ENCODE measurements around the gene MGAT3.

DNA sequence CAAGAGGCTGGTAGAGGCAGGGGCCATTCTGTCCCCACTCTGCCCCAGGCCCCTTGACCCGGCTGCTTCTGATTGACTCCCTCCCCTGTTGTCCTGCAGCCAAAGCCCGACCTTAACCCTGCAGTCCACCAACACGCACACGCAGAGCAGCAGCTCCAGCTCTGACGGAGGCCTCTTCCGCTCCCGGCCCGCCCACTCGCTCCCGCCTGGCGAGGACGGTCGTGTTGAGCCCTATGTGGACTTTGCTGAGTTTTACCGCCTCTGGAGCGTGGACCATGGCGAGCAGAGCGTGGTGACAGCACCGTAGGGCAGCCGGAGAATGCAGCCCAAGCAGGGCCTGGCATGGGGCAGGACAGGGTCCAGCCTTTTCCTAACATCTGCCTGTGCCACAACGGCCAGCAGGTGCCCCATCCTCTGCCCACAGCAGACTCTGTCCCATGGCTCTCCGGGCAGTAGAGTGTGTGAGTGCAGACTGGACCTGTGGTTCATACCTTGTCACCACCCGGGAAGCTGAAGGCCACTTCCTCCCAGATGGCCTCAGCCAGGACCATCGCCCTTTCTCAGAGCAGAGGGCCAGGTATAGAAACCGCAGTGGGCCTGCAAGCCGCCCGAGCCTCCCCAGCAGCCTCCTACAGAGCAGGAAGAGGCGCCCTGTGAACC lies 26.8 kb upstream of the MGAT3 start:
- TF ChIP-seq, protein P1, sequence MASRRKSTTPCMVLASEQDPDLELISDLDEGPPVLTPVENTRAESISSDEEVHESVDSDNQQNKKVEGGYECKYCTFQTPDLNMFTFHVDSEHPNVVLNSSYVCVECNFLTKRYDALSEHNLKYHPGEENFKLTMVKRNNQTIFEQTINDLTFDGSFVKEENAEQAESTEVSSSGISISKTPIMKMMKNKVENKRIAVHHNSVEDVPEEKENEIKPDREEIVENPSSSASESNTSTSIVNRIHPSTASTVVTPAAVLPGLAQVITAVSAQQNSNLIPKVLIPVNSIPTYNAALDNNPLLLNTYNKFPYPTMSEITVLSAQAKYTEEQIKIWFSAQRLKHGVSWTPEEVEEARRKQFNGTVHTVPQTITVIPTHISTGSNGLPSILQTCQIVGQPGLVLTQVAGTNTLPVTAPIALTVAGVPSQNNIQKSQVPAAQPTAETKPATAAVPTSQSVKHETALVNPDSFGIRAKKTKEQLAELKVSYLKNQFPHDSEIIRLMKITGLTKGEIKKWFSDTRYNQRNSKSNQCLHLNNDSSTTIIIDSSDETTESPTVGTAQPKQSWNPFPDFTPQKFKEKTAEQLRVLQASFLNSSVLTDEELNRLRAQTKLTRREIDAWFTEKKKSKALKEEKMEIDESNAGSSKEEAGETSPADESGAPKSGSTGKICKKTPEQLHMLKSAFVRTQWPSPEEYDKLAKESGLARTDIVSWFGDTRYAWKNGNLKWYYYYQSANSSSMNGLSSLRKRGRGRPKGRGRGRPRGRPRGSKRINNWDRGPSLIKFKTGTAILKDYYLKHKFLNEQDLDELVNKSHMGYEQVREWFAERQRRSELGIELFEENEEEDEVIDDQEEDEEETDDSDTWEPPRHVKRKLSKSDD (conservative IDR thresholded peaks at IDR 0.05; ENCODE audit: low read length), result no peak
- TF ChIP-seq POLR2AphosphoS5 (IDR thresholded peaks at IDR 0.05; ENCODE audit: control insufficient read depth, insufficient read depth, low read depth, low read length), result no peak
- TF ChIP-seq, protein P2, sequence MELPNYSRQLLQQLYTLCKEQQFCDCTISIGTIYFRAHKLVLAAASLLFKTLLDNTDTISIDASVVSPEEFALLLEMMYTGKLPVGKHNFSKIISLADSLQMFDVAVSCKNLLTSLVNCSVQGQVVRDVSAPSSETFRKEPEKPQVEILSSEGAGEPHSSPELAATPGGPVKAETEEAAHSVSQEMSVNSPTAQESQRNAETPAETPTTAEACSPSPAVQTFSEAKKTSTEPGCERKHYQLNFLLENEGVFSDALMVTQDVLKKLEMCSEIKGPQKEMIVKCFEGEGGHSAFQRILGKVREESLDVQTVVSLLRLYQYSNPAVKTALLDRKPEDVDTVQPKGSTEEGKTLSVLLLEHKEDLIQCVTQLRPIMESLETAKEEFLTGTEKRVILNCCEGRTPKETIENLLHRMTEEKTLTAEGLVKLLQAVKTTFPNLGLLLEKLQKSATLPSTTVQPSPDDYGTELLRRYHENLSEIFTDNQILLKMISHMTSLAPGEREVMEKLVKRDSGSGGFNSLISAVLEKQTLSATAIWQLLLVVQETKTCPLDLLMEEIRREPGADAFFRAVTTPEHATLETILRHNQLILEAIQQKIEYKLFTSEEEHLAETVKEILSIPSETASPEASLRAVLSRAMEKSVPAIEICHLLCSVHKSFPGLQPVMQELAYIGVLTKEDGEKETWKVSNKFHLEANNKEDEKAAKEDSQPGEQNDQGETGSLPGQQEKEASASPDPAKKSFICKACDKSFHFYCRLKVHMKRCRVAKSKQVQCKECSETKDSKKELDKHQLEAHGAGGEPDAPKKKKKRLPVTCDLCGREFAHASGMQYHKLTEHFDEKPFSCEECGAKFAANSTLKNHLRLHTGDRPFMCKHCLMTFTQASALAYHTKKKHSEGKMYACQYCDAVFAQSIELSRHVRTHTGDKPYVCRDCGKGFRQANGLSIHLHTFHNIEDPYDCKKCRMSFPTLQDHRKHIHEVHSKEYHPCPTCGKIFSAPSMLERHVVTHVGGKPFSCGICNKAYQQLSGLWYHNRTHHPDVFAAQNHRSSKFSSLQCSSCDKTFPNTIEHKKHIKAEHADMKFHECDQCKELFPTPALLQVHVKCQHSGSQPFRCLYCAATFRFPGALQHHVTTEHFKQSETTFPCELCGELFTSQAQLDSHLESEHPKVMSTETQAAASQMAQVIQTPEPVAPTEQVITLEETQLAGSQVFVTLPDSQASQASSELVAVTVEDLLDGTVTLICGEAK (IDR thresholded peaks at IDR 0.05), result no peak
- TF ChIP-seq, protein P2 (CRISPR knock-in tag; IDR thresholded peaks at IDR 0.05), result no peak
- TF ChIP-seq, protein P3, sequence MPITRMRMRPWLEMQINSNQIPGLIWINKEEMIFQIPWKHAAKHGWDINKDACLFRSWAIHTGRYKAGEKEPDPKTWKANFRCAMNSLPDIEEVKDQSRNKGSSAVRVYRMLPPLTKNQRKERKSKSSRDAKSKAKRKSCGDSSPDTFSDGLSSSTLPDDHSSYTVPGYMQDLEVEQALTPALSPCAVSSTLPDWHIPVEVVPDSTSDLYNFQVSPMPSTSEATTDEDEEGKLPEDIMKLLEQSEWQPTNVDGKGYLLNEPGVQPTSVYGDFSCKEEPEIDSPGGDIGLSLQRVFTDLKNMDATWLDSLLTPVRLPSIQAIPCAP (CRISPR knock-in tag; IDR thresholded peaks at IDR 0.05; ENCODE audit: borderline replicate concordance), result no peak
- TF ChIP-seq RAD51 (IDR thresholded peaks at IDR 0.05; ENCODE audit: borderline replicate concordance, low read depth), result no peak
- no peak for TF ChIP-seq ZKSCAN1 (IDR thresholded peaks at IDR 0.05; ENCODE audit: low read depth, low read length)
- no peak for TF ChIP-seq ELF4 (CRISPR knock-in tag; IDR thresholded peaks at IDR 0.05)
